ENCODE measurements around the gene PLCB1. TPM values are rescaled to one million over a fixed set of nuclear protein-coding genes. Genes with fewer than 3 reads are reported as not detected.

PLCB1 gene
- total RNA-seq, 4 donors from 2014 or later, result 13.5 to 110 (median 30.4) TPM

- Histone ChIP-seq H3K36me3 (no peaks in the 10 kb centered on the region), H3K27ac (no peak overlapping the region), H3K9me3 (no peaks in the 10 kb centered on the region), H3K27me3 (no peaks in the 10 kb centered on the region), H3K4me3 (no peak overlapping the region), H3K4me1 (no peaks in the 10 kb centered on the region)
- DNase-seq, result no peak
- intact Hi-C loops (cut with DNase I; ENCODE audit: low total_unique reads), result no loop called here
- TF ChIP-seq, protein P1, sequence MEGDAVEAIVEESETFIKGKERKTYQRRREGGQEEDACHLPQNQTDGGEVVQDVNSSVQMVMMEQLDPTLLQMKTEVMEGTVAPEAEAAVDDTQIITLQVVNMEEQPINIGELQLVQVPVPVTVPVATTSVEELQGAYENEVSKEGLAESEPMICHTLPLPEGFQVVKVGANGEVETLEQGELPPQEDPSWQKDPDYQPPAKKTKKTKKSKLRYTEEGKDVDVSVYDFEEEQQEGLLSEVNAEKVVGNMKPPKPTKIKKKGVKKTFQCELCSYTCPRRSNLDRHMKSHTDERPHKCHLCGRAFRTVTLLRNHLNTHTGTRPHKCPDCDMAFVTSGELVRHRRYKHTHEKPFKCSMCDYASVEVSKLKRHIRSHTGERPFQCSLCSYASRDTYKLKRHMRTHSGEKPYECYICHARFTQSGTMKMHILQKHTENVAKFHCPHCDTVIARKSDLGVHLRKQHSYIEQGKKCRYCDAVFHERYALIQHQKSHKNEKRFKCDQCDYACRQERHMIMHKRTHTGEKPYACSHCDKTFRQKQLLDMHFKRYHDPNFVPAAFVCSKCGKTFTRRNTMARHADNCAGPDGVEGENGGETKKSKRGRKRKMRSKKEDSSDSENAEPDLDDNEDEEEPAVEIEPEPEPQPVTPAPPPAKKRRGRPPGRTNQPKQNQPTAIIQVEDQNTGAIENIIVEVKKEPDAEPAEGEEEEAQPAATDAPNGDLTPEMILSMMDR (IDR thresholded peaks at IDR 0.05), result no peak
- TF ChIP-seq POLR2A (IDR thresholded peaks at IDR 0.05), result no peak
These were observed 602.9 kb downstream of the PLCB1 start for GRCh38 chr20:8735014-8735413.

DNA sequence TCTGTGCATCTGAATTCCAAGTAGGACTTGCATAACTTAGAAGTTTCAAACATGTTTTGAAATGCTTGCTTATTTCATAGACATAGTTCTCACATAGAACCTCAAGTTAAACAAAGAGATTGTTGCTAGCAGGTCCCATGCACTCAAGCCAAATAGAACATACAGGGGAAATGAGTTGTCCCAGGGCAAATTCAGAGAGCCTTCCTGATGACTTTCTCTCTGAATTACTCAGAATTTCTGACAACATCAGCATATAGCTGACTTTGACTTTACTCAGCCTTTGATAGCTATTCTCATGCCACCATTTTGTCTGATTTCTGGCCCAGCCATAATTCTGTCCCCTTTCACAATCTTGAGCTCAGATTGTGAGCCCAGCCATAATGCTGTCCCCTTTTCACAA lies 603.6 kb downstream of the PLCB1 start:
- no peak overlapping the region for H3K27ac ChIP-seq
- DNase-seq, result no peak
- intact Hi-C loops (cut with DNase I; ENCODE audit: low total_unique reads), result no loop called here
- H3K9me3 ChIP-seq, result no peaks in the 10 kb centered on the region
- TF ChIP-seq POLR2A (IDR thresholded peaks at IDR 0.05), result no peak
- TF ChIP-seq, protein P1 (IDR thresholded peaks at IDR 0.05), result no peak
- H3K36me3 ChIP-seq, result no peaks in the 10 kb centered on the region
- no peak overlapping the region for H3K4me3 ChIP-seq
- no peaks in the 10 kb centered on the region for H3K27me3 ChIP-seq
- no peaks in the 10 kb centered on the region for H3K4me1 ChIP-seq

DNA sequence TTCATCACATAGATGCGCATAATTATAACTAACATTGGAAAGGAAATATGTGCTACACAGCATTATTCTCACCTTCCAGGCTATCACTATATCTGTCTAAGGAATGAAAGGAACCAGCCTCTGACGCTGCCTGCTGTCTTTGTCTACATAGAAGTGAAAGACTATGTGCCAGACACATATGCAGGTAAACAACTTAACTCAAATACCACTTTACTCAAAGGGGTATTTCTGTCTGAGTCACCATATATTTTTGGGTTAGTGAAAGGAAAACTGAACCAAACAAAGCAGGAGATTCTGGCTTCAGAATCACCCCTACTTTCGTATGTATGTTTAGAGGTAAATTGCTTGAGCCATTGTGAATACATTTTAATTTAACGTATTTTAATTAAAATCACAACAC lies 608.2 kb downstream of the PLCB1 start:
- H3K27me3 ChIP-seq, result no peaks in the 10 kb centered on the region
- no peaks in the 10 kb centered on the region for H3K9me3 ChIP-seq
- intact Hi-C loops (cut with DNase I; ENCODE audit: low total_unique reads), result no loop called here
- H3K27ac ChIP-seq, result no peak overlapping the region
- DNase-seq, result no peak
- no peak for TF ChIP-seq POLR2A (IDR thresholded peaks at IDR 0.05)
- TF ChIP-seq, protein P1 (IDR thresholded peaks at IDR 0.05), result no peak
- H3K4me1 ChIP-seq, result no peaks in the 10 kb centered on the region
- H3K4me3 ChIP-seq, result no peak overlapping the region
- no peaks in the 10 kb centered on the region for H3K36me3 ChIP-seq

- Histone ChIP-seq H3K4me3 (no peak overlapping the region), H3K36me3 (no peaks in the 10 kb centered on the region), H3K9me3 (no peaks in the 10 kb centered on the region), H3K27me3 (no peaks in the 10 kb centered on the region), H3K4me1 (no peaks in the 10 kb centered on the region), H3K27ac (no peak overlapping the region)
- DNase-seq, result no peak
- TF ChIP-seq, protein P1 (IDR thresholded peaks at IDR 0.05), result no peak
- no peak for TF ChIP-seq POLR2A (IDR thresholded peaks at IDR 0.05)
- intact Hi-C loops (cut with DNase I; ENCODE audit: low total_unique reads), result no loop called here
These were observed 612.3 kb downstream of the PLCB1 start for GRCh38 chr20:8744228-8744844.

- H3K4me1 ChIP-seq, result no peaks in the 10 kb centered on the region
- TF ChIP-seq POLR2A (IDR thresholded peaks at IDR 0.05), result no peak
- TF ChIP-seq, protein P1 (IDR thresholded peaks at IDR 0.05), result no peak
- no peaks in the 10 kb centered on the region for H3K9me3 ChIP-seq
- H3K27ac ChIP-seq, result no peak overlapping the region
- DNase-seq, result no peak
- no peak overlapping the region for H3K4me3 ChIP-seq
- intact Hi-C loops (cut with DNase I; ENCODE audit: low total_unique reads), result no loop called here
- H3K27me3 ChIP-seq, result no peaks in the 10 kb centered on the region
- no peaks in the 10 kb centered on the region for H3K36me3 ChIP-seq
These were observed 617.0 kb downstream of the PLCB1 start for GRCh38 chr20:8749101-8749500.

Data from uterus (tissue), 4 donors.